ENCODE data around the gene CAMK1D. TPM values are rescaled to one million over a fixed set of nuclear protein-coding genes. Genes with fewer than 3 reads are reported as not detected.
"Not testable (repeated sequence)": the region's sequence is repeated elsewhere in the genome, so short reads cannot be mapped to it uniquely, and the experiment has no call there.

Gene CAMK1D
- total RNA-seq, 1 donor from 2014 or later = 3.2 TPM

DNA sequence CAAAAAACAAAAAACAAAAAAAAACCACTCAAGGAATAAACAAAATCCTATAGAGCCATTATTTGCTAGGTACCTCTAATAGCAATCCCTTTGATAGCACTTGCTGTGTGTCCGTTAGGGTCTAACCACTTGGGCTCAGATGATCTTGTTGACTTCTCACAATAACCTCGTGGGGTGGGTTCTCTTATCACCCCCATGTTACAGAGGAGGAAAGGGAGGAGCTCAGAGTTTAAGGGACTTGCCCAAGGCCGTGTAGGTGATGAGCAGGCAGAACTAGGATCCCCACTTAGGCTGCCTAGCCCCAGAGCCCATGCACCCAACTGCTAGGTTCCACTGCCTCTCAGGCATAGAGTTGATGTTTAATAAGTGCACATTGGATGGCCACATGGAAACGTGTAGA lies 131.1 kb downstream of the CAMK1D start:
- DNase-seq (ENCODE audit: low spot score) = no peak
- intact Hi-C loops (cut with DNase I) = no loop called here

DNA sequence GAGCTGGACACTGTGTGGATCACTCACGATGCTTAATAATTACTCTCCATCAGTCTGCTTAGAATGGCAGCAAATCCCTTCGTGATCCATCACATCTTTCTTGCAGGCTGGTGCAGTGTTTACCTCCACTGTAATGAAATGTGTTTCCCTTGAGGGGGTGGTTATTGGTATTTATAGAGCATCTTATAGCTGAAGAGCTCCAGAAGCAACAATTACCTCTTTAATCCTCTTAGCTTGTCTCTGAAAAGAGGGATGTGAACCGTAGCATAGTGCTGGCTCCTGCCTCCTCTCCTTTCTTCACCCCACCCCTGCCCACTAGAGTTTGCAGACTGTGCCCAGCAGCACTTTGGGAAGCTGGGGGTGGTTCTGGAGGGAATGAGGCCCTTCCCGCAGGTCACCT lies 132.6 kb downstream of the CAMK1D start:
- intact Hi-C loops (cut with DNase I) = no loop called here

DNA sequence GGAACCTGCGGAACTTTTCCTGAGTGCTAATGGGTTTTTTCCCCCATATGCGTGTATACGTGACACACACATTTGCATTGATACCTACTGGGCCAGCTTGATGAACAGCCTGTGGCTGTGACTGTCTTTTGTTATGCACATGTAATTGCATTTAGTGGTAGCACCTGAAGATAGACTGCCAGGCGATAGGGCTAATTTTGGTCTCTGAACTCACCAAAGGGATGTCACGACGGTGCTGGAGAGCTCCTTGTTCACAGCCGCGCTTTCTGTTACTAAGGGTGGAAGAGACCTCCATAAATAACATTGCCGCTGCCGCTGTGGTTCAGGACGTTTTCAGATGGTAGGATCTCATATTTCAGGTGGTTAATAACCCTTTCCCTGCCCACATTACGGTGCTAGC lies 133.2 kb downstream of the CAMK1D start:
- DNase-seq (ENCODE audit: low spot score) = no peak
- intact Hi-C loops (cut with DNase I) = no loop called here

More for the DNA sequence above, 132.6 kb downstream of the CAMK1D start:
- no peak for DNase-seq (ENCODE audit: low spot score)

DNA sequence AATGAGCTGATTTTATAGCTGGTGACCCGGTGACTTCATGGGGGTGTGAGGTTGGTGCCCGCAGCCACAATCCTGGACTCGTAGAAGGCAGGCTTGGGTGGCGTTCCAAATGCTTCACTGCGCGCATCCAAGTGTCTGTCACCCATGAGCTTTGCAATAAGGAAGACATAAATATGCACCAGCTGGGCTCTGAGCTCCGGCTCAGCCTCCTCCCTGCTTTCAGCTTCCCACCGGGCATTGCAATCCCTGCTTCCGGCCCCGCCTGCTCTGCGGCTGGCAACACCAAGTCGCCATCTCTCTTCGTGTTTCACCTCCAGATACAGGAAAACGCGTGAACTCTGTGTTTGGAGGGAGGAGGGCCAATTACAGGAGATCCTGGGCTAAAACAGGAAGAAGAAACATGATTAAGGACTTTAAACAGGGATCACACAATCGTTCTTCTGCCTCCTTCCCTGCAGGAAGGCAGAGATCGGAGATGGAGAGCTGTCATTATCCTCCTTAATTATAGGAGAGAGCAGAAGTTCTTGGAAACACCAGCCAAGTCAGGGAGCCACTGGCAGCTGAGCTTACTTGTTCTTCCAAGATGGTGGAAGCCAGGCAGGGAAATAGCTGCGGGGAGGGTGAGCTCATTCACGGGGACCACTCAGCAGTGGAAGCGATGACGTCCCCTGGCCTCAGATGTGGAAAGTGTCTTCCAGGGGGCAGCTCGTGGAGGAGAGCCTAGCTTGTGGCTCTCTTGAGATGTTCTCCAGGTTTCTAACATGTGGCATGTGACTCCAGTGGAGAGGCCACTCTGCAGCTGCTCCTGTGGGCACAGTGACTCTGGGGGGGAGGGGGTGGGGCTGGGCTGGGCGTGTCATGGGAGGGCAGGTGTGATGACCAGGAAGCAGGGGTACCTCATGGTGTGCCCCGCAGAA lies 134.9 kb downstream of the CAMK1D start:
- DNase-seq (ENCODE audit: low spot score) = no peak
- intact Hi-C loops (cut with DNase I) = no loop called here

DNA sequence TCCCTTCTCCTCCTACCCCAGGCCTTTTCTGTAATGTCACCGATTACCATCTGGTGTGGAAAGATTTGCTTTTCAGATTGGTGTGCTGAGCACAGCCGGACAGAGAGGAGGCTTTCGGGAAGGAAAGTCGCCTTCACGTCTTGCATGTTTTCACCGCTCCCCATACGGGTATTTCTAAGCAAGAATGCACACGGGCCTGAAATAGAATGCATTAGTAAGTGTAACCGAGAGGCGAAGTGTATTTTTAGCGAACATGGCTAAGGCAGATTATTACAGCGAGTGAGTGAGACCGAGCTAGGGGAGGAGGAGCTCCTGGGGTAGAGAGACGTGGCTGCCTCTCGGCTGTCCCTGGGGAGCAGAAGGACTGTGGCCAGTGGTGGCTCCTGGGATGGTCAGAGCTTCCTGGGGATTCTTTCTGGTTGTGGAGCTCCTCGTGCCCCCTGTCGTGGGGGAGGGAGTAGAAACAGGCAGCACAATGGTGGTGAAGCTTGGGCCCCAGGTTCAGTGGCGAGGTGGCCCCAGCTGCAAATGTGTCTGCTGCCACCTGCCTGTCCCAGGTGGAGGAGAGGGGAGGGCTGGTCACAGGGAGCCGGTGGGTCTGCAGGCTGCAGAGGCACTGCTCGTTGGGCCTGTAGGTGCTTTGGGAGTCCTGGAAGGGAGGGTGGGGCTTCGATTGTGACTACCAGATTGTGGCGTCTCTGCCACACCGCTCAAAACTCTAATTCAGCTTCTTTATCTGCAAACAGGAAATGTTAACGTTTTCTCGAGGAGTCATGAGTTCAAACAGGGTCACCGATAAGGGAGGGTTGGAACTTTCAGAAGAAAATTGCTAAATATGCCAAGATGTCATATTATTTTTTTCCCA lies 135.8 kb downstream of the CAMK1D start:
- no peak for DNase-seq (ENCODE audit: low spot score)
- intact Hi-C loops (cut with DNase I) = no loop called here

DNA sequence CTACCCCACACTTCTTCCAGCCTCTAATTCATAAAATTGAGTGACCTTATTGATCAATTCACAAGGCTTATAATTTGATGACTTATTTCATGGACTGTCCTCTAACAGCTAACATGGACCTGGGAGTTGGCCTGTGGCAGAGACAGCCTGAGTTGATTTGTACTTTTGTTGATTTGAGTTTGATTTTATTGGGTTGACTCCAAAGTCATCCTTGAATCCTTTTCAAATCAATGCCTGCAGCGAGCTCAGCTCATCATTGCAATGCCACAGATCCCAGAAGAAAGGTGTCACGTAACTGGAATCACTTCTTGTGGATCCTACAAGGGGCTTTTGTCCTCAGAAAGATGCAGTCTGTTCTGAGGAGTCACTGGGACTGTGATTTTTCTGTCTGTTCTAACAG lies 138.0 kb downstream of the CAMK1D start:
- intact Hi-C loops (cut with DNase I) = no loop called here
- DNase-seq (ENCODE audit: low spot score) = no peak

DNA sequence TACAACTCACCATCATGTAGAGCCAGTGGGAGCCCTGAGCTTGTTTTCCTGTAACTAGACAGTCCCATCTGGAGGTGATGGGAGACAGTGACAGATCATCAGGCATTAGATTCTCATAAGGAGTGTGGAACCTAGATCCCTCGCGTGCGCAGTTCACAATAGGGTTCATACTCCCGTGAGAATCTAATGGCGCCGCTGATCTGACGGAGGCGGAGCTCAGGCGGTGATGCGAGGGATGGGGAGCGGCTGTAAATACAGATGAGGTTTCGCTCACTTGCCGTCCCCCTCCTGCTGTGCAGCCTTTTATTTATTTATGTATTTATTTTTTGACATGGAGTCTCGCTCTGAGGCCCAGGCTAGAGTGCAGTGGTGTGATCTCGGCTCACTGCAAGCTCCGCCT lies 139.3 kb downstream of the CAMK1D start:
- DNase-seq (ENCODE audit: low spot score) = no peak
- intact Hi-C loops (cut with DNase I) = no loop called here

DNA sequence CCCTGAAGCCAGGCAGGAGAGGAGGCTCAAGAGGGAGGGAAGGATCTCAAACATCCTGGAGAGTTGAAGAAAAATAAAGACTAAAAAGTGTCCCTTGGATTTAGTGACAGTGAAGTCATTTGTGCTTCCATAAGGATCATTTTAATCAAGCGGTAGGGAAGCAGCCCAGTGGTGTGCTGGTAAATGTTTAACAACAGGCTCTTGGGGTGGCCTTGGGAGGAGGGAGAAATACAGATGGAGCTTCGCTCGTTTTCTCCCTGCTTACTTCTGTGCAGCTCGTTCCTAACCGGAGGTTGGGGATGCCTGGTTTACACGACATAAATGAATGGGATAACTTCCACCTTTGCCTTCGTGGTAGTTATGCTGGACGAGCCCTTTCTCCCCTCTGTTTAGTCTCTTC lies 140.0 kb downstream of the CAMK1D start:
- DNase-seq (ENCODE audit: low spot score) = no peak
- intact Hi-C loops (cut with DNase I) = no loop called here

DNA sequence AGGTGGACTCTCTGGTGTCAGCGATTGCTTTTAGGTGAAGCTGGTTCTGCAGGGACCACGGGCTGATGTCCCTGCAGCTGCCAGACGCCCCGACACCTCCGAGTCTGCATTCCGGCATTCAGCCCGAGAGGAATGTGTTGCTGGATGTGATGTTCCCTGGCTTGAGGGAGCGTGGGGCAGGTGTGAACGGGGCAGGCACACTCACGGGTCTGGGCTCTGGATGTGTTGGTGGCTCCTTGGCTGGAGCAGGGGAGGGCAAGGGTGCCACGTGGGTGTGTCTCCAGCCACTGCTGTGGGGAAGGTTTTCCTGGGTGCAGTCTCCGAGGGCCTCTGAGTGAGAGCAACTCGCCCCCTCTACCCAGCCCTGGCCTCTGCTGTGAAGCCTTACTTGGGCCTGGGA lies 140.5 kb downstream of the CAMK1D start:
- DNase-seq (ENCODE audit: low spot score) = no peak
- intact Hi-C loops (cut with DNase I) = no loop called here

DNA sequence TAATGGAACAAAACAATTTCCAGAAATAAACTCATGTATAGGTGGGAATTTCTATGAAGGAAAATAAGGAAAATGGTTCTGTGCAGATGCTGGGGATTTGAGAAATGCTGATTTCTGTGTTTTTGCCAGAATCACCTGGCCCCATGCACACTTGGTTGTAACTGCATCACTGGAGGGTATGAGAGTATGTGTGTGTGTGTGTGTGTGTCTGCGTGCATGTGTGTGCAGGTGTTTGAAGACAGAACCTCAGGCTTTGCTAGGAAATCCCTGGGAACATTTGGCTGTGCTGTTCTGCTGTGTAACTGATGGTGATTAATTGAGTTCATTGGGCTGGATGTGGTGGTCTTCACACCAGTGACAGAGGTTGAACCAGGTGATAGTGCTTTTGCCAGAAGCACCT lies 141.6 kb downstream of the CAMK1D start:
- intact Hi-C loops (cut with DNase I) = no loop called here

DNA sequence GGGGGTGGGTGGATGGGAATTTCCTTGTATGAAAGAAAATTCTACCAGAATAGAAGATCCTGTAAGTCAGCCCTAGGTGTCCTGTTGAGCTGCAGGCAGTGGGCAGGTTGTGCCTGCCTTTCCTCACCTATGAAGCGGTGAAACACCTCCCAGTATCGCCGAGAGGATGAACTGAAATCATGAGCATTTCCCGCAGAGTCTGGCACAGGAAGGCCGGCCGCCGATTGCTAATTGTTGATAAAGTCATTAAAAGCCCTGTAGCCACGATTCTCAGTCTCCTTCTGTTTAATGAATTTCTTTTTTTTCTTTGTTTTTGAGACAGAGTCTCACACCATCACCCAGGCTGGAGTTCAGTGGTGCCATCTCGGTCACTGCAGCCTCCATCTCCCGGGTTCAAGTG lies 142.1 kb downstream of the CAMK1D start:
- DNase-seq (ENCODE audit: low spot score) = no peak

More for the DNA sequence above, 141.6 kb downstream of the CAMK1D start:
- no peak for DNase-seq (ENCODE audit: low spot score)

DNA sequence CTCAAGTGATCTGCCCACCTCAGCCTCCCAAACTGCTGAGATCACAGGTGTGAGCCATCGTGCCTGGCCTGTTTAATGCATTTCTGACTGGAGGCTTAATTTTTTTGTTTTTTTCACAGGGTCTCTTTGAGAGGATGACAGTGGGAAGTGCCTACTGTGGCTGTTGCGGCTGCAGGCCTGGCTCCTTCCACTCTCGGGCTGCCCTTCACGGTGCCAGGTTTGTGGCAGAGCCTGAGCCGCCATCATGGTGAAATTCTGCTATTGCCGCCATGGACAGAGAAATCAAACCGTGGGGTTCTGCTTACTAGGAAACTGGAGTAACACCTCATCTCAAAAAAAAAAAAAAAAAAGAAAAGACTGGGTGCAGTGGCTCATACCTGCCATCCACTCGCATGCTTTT lies 142.7 kb downstream of the CAMK1D start:
- intact Hi-C loops (cut with DNase I) = no loop called here
- no peak for DNase-seq (ENCODE audit: low spot score)

More for the DNA sequence above, 142.1 kb downstream of the CAMK1D start:
- intact Hi-C loops (cut with DNase I) = no loop called here

DNA sequence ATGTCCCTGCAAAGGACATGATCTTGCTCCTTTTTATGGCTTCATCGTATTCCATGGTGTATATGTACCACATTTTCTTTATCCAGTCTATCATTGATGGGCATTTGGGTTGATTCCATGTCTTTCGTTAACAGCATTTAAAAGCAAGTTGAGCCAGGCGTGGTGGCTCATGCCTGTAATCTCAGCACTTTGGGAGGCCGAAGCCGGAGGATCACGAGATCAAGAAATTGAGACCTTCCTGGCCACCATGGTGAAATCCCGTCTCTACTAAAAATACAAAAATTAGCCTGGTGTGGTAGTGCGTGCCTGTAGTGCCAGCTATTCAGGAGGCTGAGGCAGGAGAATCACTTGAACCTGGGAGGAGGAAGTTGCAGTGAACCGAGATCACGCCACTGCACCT lies 147.7 kb downstream of the CAMK1D start:
- intact Hi-C loops (cut with DNase I) = not testable (repeated sequence)

DNA sequence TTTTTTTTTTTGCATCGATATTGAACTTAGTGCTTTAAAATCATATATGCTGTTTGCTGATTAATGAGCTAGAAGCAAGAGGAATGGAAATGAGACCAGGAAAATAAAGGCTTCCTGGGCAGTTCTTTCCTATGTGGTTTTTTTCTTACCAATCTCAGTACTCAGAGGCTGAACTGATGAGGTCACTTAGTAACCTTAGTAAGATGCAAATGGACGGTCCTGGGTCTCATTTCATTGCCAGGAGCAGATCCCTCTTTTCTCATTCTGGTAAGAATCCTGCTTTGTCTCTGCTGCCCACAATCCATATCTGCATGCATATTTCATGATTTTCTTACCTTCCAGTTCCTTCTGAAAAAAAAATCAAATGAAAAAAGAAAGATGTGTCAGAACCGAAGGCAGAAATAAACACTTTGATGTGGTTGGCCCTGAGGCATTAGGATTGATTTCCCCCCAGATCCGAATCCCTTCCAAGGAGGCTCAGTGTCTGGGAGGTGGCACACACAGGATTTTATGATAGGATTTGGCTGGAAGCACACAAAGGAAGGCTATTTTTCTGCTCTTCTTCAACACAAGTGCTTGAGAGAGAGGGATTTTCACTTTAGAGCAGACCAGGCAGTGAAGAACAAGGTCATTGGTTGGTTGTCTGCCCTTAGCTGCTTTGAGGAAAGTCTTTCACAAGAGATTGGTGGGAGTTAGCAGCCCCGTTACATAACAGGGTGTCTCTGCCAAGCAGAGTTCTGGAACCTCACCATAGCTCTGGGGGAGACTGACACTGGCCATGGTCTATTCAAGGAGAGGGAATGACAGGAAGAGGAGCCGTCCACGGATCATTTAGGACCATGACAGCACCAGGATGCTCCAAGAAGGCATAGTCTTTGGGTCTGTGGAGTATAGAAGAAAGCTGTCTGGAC lies 150.0 kb downstream of the CAMK1D start:
- intact Hi-C loops (cut with DNase I) = no loop called here
- no peak for DNase-seq (ENCODE audit: low spot score)

More for the DNA sequence above, 147.7 kb downstream of the CAMK1D start:
- DNase-seq (ENCODE audit: low spot score) = not testable (repeated sequence)

DNA sequence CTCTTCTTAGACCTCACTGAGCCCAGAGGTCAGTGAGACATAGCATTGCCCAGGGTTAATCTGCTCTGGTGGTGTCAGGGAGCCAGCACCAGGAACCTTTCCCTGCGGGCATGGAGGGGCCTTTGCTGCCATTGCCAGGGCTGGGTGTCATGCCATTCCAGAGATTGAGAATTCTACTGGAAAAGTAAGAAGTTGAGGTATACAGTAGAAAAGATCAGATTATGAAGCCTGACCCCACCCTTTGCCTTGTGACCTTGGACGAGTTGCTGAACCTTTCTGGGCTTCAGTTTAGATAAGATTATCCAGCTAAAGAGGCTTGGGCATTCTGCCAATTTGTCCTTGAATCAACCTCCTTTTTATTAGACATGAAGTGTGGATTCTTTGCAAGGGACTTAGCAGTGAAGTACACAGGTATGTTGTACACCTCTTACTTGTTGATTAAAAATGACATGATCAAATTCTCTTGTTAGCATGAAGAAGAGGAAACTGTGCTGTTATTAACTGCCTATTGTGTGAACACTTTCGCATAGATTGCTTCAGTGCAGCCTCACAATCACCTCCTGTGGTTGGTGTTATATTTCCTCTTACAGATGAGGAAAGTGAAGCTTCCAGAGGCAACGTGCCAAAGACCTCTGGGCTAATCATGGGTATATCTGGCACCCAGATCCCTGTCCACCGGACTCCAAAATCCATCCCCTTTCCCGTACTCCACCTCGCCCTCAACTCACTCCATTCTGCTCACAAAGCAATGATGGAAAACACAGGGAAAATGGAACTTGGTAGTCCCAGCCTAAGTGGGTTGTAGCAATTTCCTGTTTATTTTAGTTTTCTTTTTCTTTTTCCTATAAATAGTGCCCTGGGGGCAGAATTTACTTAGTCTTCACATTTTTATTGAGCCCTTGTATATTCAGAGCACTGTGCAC lies 151.3 kb downstream of the CAMK1D start:
- no peak for DNase-seq (ENCODE audit: low spot score)
- intact Hi-C loops (cut with DNase I) = no loop called here

DNA sequence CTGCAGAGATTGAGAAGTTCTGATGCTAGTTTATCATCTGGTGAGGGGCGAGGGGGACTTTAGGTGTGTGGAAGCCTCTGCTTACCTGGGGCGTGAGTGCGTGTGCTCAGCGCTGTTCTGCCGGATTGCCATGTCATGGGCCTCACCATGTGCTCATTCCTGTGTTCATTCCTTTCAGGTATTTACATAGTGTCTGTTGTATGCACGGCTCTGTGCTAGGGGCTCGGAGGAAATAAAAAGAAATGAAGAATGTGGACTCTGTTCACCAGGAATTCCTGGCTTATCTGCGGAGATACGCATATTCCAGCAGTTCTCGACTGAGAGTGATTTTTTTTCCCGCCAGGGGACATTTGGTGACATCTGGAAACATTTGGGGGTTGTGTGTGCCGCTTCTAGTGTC lies 152.0 kb downstream of the CAMK1D start:
- intact Hi-C loops (cut with DNase I) = no loop called here
- no peak for DNase-seq (ENCODE audit: low spot score)

DNA sequence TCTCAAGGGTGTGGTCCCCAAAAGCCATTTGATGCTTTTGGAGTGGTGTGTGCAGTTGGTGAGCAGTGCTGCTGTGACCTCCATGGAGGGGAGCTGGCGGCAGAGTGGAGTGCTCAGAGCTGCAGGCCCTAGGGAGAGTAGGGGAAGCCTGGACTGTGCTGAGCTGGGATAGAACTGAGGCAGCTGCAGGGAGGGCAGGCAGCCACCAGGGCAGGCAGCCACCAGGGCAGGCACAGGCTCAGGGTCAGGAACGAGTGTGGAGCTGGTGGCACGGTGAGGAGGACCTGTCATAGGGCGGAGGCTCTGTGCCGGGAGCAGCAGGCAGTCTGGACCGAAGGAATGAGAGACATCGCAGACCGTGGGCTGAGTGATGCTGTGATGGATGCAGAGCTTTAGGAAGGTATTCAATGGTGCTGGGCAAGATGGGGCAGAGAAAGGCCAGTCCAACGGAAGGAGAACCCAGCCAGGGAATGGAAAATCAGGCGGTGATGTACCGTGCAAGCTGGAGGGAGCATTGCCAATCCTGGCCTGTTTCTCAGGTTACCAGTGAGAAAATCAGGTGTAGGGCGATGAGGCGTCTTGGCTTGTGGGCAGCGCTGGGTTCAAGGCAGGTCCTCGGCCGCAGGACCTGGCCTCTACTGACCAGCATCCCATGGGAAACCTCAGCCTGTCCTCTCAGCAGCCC lies 152.6 kb downstream of the CAMK1D start:
- no peak for DNase-seq (ENCODE audit: low spot score)
- intact Hi-C loops (cut with DNase I) = no loop called here

Data from cardiac septum (tissue), 1 donor.